HUES6 (cell line): ENCODE results near the gene AGBL5.

Experiments used
- H3K27ac ChIP-seq: 2 replicates; pipeline ENCODE4 v1.7.0; 2013; ENCODE audit warnings: low read depth, mild to moderate bottlenecking, low read length, inconsistent platforms
- H3K27me3 ChIP-seq: 2 replicates; pipeline ENCODE4 v1.6.1; 2013; ENCODE audit warnings: low read length; ENCODE audit not compliant: control insufficient read depth, insufficient read depth
- H3K36me3 ChIP-seq: 2 replicates; pipeline ENCODE4 v1.6.1; 2013; ENCODE audit warnings: low read length; ENCODE audit not compliant: control insufficient read depth, insufficient read depth
- H3K4me1 ChIP-seq: 2 replicates; pipeline ENCODE4 v1.6.1; 2013; ENCODE audit warnings: low read length; ENCODE audit not compliant: control insufficient read depth, insufficient read depth
- H3K4me3 ChIP-seq: 2 replicates; pipeline ENCODE4 v1.5.1; 2013; ENCODE audit warnings: low read depth, low read length
- H3K9ac ChIP-seq: one replicate; pipeline ENCODE4 v1.6.1; 2013; ENCODE audit warnings: mild to moderate bottlenecking, low read length
- H3K9me3 ChIP-seq: 2 replicates; pipeline ENCODE4 v1.6.1; 2013; ENCODE audit warnings: low read depth, low read length; ENCODE audit not compliant: control insufficient read depth, insufficient read depth

Gene AGBL5

GRCh38 chr2:27025281-27025800 lies 26.1 kb upstream of the AGBL5 start:
- Histone ChIP-seq H3K4me3 (no peak overlapping the region), H3K36me3 (peaks cover 25% of the 10 kb centered on the region)

DNA sequence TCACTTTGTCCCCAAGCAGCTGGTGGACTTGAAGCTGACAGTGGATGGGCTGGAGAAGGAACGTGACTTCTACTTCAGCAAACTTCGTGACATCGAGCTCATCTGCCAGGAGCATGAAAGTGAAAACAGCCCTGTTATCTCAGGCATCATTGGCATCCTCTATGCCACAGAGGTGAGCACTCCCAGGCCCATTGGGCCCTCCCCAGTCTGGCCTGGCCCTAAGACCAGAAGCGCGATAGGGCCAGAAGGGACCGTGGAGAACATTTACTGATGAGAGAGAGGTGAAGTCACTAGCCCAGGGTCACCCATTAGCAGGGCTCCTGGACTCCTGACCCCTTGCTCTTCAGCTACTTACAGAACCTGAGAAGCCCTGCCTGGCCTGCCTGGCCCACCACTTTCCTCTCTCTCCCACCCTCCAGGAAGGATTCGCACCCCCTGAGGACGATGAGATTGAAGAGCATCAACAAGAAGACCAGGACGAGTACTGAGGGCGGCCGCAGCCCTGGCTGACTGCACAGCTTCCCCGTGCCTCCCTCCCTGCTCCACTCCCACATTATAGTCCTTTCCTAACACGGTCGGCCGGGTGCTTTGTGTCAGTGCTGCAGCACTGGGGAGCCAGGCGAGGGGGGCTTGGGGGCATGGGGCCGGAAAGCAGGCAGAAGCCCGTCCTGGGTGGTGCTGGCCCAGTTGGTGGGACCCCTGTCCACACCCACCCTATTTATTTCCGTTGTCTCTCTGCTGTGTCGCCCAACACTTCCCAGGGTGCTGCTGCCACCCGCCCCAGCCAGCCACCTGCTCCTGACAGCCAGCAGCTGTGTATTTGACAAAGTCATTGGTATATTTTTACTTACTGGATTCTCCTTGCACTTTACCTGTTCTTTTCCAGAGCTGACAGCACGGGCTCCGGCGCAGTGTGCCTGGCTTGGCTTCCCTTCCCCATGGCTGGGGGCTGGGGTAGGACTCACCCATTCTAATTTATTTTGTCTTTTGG lies 25.3 kb upstream of the AGBL5 start:
- Histone ChIP-seq H3K9ac (no peak overlapping the region), H3K4me1 (peaks cover 5% of the 10 kb centered on the region; the same call in 1 of the 2 replicates), H3K27ac (no peak overlapping the region), H3K9me3 (no peaks in the 10 kb centered on the region), H3K4me3 (no peak overlapping the region), H3K36me3 (peaks cover 25% of the 10 kb centered on the region), H3K27me3 (no peaks in the 10 kb centered on the region)

More at GRCh38 chr2:27025281-27025800, 26.1 kb upstream of the AGBL5 start:
- Histone ChIP-seq H3K9ac (no peak overlapping the region), H3K4me1 (peaks cover 5% of the 10 kb centered on the region; the same call in 1 of the 2 replicates), H3K9me3 (no peaks in the 10 kb centered on the region), H3K27me3 (no peaks in the 10 kb centered on the region), H3K27ac (no peak overlapping the region)

DNA sequence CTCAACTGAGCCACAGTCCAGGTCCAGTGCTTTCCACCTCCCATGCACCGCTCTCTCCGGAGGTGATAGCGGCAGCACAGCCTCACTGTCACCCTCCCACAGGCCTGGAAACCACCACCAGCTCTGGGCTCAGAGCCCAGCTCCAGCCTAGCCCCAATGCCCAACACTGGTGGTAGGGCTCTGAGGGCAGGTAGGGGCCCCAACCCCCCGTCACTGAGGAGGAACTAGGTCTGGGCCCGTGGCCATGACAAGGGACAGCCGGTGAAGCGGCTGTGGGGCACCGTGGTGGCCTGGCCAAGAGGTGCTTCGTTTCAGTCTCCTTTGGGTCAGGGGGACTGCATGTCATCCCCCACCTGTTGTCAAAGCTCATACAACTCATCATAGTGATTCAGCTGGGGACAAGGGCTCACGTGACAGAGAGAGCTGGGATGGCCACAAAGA lies 24.2 kb upstream of the AGBL5 start:
- no peak overlapping the region for H3K27ac ChIP-seq
- H3K9ac ChIP-seq: no peak overlapping the region
- no peak overlapping the region for H3K4me3 ChIP-seq
- no peaks in the 10 kb centered on the region for H3K9me3 ChIP-seq
- peaks cover 25% of the 10 kb centered on the region for H3K36me3 ChIP-seq
- H3K27me3 ChIP-seq: no peaks in the 10 kb centered on the region
- H3K4me1 ChIP-seq: 0 out of 2 replicates have a peak, but pooled peaks cover 8% of the 10 kb centered on the region

GRCh38 chr2:27029051-27029450 lies 22.4 kb upstream of the AGBL5 start:
- H3K9ac ChIP-seq: no peak overlapping the region
- H3K4me1 ChIP-seq: peaks cover 15% of the 10 kb centered on the region
- no peaks in the 10 kb centered on the region for H3K9me3 ChIP-seq
- no peaks in the 10 kb centered on the region for H3K27me3 ChIP-seq
- peaks cover 21% of the 10 kb centered on the region; the same call in 1 of the 2 replicates for H3K36me3 ChIP-seq
- no peak overlapping the region for H3K4me3 ChIP-seq
- H3K27ac ChIP-seq: no peak overlapping the region

- Histone ChIP-seq H3K4me3 (peak within 1 kb of the TSS; percentile 94), H3K9me3 (no peaks in the 10 kb centered on the region), H3K36me3 (peaks cover 45% of the 10 kb centered on the region), H3K27ac (peak within 1 kb of the TSS; percentile 20; the same call in 1 of the 2 replicates), H3K4me1 (peaks cover 11% of the 10 kb centered on the region), H3K27me3 (no peaks in the 10 kb centered on the region), H3K9ac (peak within 1 kb of the TSS; percentile 85)
These were observed 18.8 kb upstream of the AGBL5 start, which contains the start of gene TMEM214 for GRCh38 chr2:27032495-27033252. Gene TMEM214 (plus strand): TSS chr2:27032965. CDS start chr2:27033016, 51 bp downstream.

DNA sequence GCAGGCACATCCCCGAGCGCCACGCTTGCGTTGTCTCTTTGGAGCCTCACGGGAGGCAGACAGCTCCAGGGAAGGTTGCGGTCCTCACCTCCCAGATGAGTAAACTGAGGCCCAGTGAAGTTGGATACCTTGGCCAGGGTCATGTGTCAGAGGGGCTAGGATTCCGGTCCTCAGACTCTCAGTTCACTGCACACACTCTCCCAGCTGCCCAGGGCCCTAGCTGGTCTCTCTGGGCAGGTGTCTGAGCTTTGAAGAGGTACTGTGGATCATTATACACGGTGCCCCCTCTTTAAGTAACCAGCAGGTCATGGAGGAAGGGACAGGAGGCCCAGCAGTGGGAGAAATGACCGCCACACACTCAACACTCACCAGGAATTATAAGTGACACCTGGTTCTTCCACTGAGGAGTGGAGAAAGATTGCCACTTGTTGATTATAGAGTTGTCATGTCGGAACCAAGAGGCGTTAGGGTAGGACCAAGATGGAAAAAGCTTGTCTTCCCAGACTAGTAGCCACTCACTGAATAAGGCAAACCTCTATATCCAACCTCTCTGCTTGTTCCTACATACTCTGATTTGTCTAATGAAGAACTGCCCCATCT lies 18.1 kb upstream of the AGBL5 start:
- no peaks in the 10 kb centered on the region for H3K9me3 ChIP-seq
- H3K9ac ChIP-seq: peak overlapping the region; percentile 85
- peaks cover 50% of the 10 kb centered on the region for H3K36me3 ChIP-seq
- H3K27ac ChIP-seq: peak overlapping the region; percentile 20; the same call in 1 of the 2 replicates
- peaks cover 11% of the 10 kb centered on the region for H3K4me1 ChIP-seq
- no peaks in the 10 kb centered on the region for H3K27me3 ChIP-seq
- peak overlapping the region; percentile 94 for H3K4me3 ChIP-seq

DNA sequence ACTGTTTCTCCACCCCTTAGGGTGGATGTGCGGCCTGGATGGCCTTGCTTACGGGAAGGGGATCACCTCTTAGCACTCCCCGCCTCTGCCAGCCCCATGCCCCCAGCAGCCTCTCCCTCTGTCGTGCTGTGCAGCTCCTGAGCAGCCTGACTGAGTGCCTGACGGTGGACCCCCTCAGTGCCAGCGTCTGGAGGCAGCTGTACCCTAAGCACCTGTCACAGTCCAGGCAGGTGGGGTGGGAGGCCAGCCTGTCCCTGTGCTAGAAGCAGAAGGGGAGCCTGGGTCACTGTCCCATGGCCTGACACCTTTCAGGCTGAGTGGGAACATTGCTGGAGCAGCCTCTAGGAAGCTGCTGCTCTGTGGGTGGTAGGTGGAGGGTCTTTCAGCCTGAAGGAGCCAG lies 13.5 kb upstream of the AGBL5 start:
- H3K27me3 ChIP-seq: no peaks in the 10 kb centered on the region
- H3K4me3 ChIP-seq: no peak overlapping the region
- peaks cover 9% of the 10 kb centered on the region for H3K4me1 ChIP-seq
- no peaks in the 10 kb centered on the region for H3K9me3 ChIP-seq
- H3K27ac ChIP-seq: no peak overlapping the region
- H3K36me3 ChIP-seq: peaks cover 84% of the 10 kb centered on the region
- no peak overlapping the region for H3K9ac ChIP-seq

DNA sequence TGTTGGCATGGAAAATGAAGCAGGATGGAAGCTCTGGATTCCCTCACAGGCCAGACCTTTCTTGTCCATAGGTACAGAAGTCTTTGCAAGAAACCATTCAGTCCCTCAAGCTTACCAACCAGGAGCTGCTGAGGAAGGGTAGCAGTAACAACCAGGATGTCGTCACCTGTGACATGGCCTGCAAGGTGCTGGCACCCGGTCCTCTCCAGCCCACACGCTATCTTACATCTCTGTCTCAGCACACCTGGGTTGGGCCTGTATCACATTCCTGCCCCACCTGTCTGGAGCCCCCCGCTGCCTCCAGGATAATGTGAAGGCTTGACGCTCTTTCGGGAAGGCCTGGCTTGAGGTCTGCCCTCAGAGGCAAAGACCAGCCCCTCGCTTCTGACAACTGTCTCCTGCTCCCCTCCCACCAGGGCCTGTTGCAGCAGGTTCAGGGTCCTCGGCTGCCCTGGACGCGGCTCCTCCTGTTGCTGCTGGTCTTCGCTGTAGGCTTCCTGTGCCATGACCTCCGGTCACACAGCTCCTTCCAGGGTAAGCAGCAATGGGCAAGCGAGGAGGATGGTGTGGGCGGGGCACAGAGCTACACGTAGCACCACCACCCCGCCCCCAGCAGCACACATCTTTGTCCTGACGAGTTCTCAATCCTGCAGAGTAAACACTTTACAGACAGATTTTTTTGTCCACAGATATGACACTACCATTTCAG lies 12.7 kb upstream of the AGBL5 start:
- H3K4me1 ChIP-seq: peaks cover 4% of the 10 kb centered on the region; the same call in 1 of the 2 replicates
- H3K27me3 ChIP-seq: no peaks in the 10 kb centered on the region
- H3K36me3 ChIP-seq: peaks cover 88% of the 10 kb centered on the region
- no peak overlapping the region for H3K27ac ChIP-seq
- no peak overlapping the region for H3K4me3 ChIP-seq
- no peak overlapping the region for H3K9ac ChIP-seq
- no peaks in the 10 kb centered on the region for H3K9me3 ChIP-seq

GRCh38 chr2:27039426-27039825 lies 12.0 kb upstream of the AGBL5 start:
- peaks cover 88% of the 10 kb centered on the region for H3K36me3 ChIP-seq
- H3K27ac ChIP-seq: no peak overlapping the region

DNA sequence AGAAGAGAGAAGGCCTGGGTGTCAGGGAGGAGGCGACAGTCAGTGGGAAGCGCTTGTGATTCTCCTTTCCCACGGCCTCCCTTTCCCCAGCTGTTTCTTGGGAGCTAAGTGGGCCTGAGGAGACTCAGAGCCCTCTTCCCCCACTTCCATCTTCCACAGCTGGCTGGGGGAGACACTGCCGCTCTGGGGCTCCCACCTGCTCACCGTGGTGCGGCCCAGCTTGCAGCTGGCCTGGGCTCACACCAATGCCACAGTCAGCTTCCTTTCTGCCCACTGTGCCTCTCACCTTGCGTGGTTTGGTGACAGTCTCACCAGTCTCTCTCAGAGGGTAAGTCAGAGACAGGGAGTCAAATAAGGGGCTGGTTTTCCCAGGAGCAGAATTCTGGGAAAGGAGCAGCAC lies 11.6 kb upstream of the AGBL5 start:
- Histone ChIP-seq H3K9ac (no peak overlapping the region), H3K27ac (no peak overlapping the region), H3K4me1 (no peaks in the 10 kb centered on the region), H3K4me3 (no peak overlapping the region), H3K36me3 (peaks cover 86% of the 10 kb centered on the region), H3K9me3 (no peaks in the 10 kb centered on the region), H3K27me3 (no peaks in the 10 kb centered on the region)

More at GRCh38 chr2:27039426-27039825, 12.0 kb upstream of the AGBL5 start:
- H3K4me3 ChIP-seq: no peak overlapping the region
- no peaks in the 10 kb centered on the region for H3K27me3 ChIP-seq
- no peak overlapping the region for H3K9ac ChIP-seq
- no peaks in the 10 kb centered on the region for H3K4me1 ChIP-seq
- H3K9me3 ChIP-seq: no peaks in the 10 kb centered on the region
